IPS-NIHi7 (cell line): ENCODE data around the gene DHCR7.

Source experiments
- DNase-seq: peaks from one replicate; pipeline ENCODE4 v3.0.0; 2012; ENCODE audit warnings: mixed read lengths; ENCODE audit errors: extremely low spot score

The DHCR7 gene

GRCh38 chr11:71420455-71421241, 27.5 kb downstream of the DHCR7 start:
- DNase-seq: peak; percentile 85

GRCh38 chr11:71418643-71419042, 29.6 kb downstream of the DHCR7 start:
- DNase-seq: no peak

DNA sequence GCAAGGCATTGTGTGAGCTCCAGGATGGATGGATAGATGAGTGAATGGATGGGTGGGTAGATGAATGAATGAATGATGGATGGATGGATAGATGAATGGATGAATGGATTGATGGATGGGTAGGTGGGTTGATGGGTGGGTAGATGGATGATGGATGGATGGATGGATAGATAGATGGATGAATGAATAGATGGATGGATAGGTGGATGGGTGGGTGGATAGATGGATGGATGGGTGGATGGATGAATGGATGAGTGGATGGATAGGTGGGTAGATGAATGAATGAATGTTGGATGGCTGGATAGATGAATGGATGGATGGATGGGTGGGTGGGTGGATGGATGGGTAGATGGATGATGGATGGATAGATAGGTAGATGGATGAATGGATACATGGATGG, 33.5 kb downstream of the DHCR7 start:
- DNase-seq: no peak

DNA sequence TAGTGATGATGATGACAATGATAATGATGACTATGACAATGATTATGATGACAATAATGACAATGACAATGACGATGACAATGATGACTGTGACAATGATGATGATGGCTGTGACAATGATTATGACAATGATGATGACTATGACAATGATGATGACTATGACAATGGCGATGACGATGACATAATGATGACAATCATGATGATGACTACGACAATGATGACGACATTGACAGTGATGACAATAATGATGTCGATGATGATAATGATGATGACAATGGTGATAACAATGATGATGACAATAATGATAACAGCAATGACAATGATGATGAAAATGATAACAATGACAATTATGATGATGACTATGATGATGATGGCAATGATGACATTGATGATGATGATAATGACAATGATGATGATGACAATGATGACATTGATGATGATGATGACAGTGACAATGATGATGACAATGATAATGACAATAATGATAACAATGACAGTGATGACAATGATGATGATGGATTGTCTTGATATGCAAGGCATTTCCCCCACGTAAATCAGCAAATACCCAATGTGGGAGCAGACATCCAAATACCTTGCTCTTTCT, 37.7 kb downstream of the DHCR7 start:
- no peak for DNase-seq

DNA sequence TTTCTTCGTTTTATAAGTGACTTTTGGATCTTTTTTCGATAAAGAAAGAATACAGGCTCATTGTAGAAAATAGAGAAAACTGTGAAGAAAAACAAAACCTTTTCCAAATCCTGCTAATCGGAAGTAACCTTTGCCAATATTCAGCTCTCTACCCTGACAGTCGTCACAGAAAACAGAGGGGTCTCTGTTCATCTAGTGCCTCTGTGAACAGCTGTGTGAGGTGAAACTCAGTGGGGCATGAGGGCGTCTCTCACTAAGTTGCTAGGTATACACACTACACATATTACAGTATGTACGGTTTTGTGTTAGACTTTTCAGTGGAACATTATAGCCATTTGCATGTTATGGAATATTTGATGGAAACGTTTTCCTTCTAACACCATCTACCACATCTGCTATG, 39.4 kb downstream of the DHCR7 start:
- no peak for DNase-seq

GRCh38 chr11:71407356-71407755, 40.8 kb downstream of the DHCR7 start:
- no peak for DNase-seq

DNA sequence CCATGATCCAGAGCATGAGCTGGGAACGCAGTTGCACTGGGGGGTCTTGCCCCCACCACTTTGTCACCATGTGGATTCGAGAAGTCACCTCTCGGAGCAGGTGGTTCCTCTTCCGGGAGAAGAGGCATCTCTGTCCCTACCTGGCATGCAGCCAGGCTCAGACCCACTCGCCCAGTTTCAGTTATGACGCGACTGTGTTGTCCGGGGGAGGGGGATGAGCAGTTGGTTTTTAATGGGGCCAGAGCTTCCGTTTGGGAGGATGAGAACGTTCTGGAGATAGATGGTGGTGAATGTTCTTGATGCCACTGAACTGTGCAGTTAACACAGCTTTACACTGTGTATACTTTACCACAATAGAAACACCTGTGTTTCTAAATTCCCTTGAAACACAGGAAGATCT, 41.5 kb downstream of the DHCR7 start:
- DNase-seq: no peak

DNA sequence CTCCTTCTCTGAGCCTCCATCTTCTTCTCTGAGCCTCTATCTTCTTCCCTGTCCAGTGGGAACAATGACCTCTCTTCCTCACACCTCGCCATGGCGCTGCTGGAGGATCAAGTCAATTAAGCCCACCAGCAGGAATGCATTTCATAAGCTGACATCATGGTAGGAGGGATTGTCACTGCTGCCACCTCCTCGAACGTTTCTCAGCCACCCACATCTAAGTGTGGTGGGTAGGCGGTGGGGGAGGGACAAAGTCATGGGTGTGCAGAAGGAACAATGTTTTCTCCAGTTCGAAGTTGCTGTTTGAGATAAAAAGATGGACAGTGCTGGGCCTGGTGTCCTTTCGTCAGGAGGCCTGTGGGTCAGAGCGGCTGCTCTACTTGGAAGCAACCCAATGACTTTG, 44.0 kb downstream of the DHCR7 start:
- DNase-seq: no peak

- DNase-seq: no peak
Measured at GRCh38 chr11:71402878-71403277, 45.3 kb downstream of the DHCR7 start.

DNA sequence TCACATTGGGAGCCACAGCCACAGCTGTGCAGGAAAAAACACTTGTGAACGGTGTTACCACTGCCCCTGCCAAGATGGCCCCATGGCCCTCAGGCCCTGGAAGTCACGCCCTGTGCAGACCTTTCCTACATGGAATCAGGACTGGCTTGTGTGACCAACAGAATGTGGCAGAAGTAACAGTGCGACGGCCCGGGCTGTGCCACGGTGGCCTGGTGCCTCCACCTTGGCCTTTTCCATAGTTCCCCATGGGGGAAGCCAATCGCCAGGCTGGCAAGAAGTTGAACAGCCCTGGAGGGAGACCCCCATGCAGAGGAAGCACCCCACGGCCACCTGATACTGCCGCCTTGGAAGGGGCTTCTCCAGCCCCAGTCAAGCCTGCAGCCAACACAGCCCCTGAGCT, 48.0 kb downstream of the DHCR7 start:
- no peak for DNase-seq

- no peak for DNase-seq
Measured at GRCh38 chr11:71399341-71399740, 48.9 kb downstream of the DHCR7 start.

GRCh38 chr11:71397961-71398360, 50.2 kb downstream of the DHCR7 start:
- DNase-seq: no peak

DNA sequence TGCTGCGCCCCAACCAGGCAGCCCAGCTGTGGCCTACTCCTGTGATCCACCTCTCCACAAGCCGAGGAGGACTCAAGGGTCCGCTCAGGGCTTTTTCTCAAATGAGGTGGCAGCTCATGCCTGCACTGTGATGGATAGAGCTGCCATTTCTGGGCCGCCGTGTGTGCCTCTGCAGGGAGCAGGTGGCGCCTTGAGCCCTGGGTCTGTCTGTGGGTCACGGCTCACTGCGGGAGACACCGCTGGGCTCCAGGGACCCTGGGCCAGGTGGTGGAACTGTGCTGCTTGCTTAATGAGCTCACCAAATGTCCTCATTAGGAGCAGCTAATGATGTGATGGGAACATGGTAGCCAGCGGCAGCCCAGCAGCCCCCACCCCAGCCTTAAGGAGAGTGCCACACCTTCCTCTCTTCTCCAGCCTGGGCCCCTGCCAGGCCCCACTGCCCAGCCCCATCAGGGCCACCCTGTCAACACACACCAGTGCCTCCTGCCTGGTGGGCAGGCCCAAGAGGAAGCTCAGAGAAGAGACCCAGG, 50.8 kb downstream of the DHCR7 start:
- DNase-seq: no peak

- no peak for DNase-seq
Measured at GRCh38 chr11:71396548-71397123, 51.6 kb downstream of the DHCR7 start.

DNA sequence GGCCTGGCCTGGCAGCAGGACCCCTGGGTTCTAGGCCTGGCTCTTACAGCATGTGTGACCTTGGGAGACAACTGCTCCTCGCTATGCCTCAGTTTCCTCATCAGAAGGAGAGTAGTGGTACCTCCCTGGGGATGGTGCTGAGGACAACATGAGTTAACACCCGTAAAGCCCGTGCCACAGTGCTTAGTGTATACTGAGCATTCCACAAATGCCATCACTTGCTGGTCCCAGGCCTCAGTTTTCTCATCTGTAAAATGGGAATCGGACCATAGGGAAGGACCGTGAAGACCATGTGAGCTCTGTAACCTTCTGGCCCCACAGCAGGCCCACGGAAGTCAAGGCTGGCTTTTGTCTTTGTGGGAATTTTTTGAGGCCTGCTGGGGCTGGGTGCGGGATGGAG, 52.4 kb downstream of the DHCR7 start:
- DNase-seq: no peak

DNA sequence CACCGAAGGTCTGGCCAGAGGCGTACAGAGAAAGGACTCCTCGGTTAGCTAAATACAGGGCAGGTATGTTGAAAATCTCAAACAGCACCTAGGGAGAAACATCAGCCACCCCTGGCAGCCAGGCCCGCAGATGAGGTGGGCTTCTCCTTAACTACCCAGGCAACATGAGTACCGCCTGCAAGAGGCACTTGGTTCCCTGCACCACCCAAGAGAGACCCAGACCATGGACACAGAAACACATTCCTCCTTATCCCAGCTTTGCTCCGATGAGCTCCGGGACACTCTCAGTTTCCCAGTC, 53.0 kb downstream of the DHCR7 start:
- no peak for DNase-seq

GRCh38 chr11:71393283-71393682, 54.9 kb downstream of the DHCR7 start:
- DNase-seq: no peak

DNA sequence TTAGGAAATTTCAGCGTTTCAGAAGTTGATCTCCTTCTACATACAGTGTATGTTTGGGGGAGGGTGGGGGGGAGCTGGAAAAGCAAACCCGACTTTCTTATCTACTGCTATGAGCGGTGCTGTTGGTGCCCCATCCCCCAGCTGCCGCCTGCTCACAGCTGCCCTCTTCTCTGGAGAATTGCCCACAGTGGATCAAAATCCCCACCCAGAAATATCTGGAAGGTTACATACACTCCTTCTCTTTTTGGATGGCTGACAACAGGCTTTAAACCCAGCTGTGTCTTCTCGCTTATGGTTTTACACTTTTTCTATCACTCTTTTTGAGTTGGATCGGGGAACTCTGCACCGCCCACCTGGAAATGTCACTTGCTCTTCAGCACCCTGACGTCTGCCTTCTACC, 56.4 kb downstream of the DHCR7 start:
- DNase-seq: no peak

DNA sequence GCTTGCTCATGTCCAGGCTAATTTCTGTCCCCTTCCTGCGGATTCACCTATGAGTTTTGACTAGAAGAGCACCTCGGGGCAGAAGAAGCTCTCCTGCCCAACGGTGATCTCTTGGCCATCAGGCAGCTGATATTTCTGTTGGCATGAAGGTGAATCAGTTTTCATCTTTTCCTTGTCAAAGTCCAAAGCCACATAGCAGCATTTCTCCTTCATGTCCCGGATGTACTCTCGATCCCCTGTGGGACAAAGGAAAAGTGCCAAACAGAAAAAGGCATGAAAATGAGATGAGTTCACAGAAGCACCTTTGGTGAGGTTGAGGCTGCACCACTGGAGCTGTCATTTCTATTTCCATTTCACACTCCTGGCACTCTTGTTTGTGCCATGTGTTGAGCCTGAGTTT, 56.8 kb downstream of the DHCR7 start:
- no peak for DNase-seq

- no peak for DNase-seq
Measured at GRCh38 chr11:71388637-71389235, 59.5 kb downstream of the DHCR7 start.

- no peak for DNase-seq
Measured at GRCh38 chr11:71387784-71388636, 60.2 kb downstream of the DHCR7 start.

DNA sequence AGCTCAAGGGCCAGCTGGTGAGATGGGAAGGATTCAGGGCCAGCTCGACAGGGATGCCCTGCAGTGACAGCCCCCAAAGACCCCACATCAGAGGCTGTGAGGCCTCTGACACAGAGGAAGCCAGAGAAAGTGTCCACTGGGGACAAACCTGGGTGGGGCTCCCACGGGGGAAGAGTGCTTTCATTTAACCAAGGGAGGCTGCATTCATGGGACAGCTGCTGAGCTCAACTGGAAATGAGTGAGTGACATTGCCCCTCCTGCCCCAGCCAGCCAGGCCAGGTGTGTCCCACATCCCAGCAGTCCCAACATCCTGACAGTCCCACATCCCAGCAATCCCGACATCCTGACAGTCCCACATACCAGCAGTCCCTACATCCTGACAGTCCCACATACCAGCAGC, 61.0 kb downstream of the DHCR7 start:
- no peak for DNase-seq
